Ishikawa (cell line): ENCODE data around the gene BRS3.

ENCODE experiments used
- CEBPB ChIP-seq: IDR thresholded peaks from 2 replicates; pipeline ENCODE4 v1.6.1; 2012
- CREB1 ChIP-seq: IDR thresholded peaks from 2 replicates; pipeline ENCODE4 v1.6.1; 2012; ENCODE audit warnings: low read depth
- EGR1 ChIP-seq: IDR thresholded peaks from 2 replicates; pipeline ENCODE4 v1.6.1; 2012
- EP300 ChIP-seq: IDR thresholded peaks from 2 replicates; pipeline ENCODE4 v1.6.1; 2012; ENCODE audit warnings: borderline replicate concordance
- FOXM1 ChIP-seq: IDR thresholded peaks from 2 replicates; pipeline ENCODE4 v1.6.1; 2012; ENCODE audit warnings: low read depth, borderline replicate concordance
- MAX ChIP-seq: IDR thresholded peaks from 2 replicates; pipeline ENCODE4 v1.6.1; 2012
- NFIC ChIP-seq: IDR thresholded peaks from 2 replicates; pipeline ENCODE4 v1.6.1; 2012
- RAD21 ChIP-seq: IDR thresholded peaks from 2 replicates; pipeline ENCODE4 v1.6.1; 2012; ENCODE audit warnings: low read depth
- TAF1 ChIP-seq: IDR thresholded peaks from 2 replicates; pipeline ENCODE4 v1.6.1; 2012; ENCODE audit warnings: low read depth, mild to moderate bottlenecking
- TCF12 ChIP-seq: IDR thresholded peaks from 2 replicates; pipeline ENCODE4 v1.6.1; 2012; ENCODE audit warnings: low read depth
- TEAD4 ChIP-seq: IDR thresholded peaks from 2 replicates; pipeline ENCODE4 v1.6.1; 2012
- USF1 ChIP-seq: IDR thresholded peaks from 2 replicates; pipeline ENCODE4 v1.6.1; 2012
- YY1 ChIP-seq: IDR thresholded peaks from 2 replicates; pipeline ENCODE4 v1.6.1; 2012; ENCODE audit warnings: low read depth
- ZBTB7A ChIP-seq: IDR thresholded peaks from 2 replicates; pipeline ENCODE4 v1.6.1; 2012; ENCODE audit warnings: low read depth
- TF ChIP-seq, protein P1 (sequence below): IDR thresholded peaks from 2 replicates; pipeline ENCODE4 v1.6.1; 2012; ENCODE audit warnings: low read depth, mild to moderate bottlenecking

The BRS3 gene

DNA sequence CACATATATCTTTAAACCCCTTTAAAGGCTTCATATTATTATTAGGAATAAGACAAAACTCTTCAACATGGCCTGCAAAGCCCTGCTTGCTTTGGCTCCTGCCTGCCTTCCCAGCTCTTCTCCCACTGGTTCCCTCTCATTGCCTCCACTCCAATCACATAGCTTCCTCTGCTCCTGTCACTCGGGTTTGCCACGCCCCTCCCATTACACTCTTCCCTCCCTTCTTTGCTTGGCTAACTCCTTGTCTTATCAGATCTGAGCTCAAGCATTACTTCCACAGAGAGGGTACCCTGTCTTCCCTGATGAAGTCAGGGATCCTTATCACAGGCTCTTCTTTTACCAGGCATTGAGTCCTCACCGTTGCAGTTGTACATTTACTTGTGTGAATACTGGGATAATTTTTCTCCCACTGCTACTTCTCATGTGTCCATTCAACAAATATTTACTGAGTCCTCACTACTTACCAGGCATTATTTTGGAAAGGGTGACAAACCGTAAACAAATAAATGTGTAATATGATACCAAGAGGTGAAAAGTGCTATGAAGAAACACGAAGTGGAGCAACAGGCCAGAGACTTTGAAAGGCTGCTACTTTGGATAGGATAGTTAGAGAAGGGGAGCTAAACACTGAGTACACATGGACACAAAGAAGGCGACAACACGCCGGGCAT is 41.0 kb downstream of the BRS3 start:
- TF ChIP-seq TAF1 (no peak), EGR1 (no peak), NFIC (no peak), ZBTB7A (no peak), USF1 (no peak), TCF12 (no peak), TEAD4 (no peak), CEBPB (no peak)

GRCh38 chrX:136529795-136530194 is 42.0 kb downstream of the BRS3 start:
- no peak for TF ChIP-seq USF1
- no peak for TF ChIP-seq RAD21
- no peak for TF ChIP-seq FOXM1
- no peak for TF ChIP-seq EP300
- no peak for TF ChIP-seq CEBPB
- no peak for TF ChIP-seq TCF12
- no peak for TF ChIP-seq NFIC
- TF ChIP-seq MAX, result no peak
- TF ChIP-seq EGR1, result no peak
- TF ChIP-seq, protein P1, sequence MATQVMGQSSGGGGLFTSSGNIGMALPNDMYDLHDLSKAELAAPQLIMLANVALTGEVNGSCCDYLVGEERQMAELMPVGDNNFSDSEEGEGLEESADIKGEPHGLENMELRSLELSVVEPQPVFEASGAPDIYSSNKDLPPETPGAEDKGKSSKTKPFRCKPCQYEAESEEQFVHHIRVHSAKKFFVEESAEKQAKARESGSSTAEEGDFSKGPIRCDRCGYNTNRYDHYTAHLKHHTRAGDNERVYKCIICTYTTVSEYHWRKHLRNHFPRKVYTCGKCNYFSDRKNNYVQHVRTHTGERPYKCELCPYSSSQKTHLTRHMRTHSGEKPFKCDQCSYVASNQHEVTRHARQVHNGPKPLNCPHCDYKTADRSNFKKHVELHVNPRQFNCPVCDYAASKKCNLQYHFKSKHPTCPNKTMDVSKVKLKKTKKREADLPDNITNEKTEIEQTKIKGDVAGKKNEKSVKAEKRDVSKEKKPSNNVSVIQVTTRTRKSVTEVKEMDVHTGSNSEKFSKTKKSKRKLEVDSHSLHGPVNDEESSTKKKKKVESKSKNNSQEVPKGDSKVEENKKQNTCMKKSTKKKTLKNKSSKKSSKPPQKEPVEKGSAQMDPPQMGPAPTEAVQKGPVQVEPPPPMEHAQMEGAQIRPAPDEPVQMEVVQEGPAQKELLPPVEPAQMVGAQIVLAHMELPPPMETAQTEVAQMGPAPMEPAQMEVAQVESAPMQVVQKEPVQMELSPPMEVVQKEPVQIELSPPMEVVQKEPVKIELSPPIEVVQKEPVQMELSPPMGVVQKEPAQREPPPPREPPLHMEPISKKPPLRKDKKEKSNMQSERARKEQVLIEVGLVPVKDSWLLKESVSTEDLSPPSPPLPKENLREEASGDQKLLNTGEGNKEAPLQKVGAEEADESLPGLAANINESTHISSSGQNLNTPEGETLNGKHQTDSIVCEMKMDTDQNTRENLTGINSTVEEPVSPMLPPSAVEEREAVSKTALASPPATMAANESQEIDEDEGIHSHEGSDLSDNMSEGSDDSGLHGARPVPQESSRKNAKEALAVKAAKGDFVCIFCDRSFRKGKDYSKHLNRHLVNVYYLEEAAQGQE, result no peak
- no peak for TF ChIP-seq TAF1
- no peak for TF ChIP-seq TEAD4
- TF ChIP-seq CREB1, result no peak
- no peak for TF ChIP-seq ZBTB7A
- TF ChIP-seq YY1, result no peak

GRCh38 chrX:136531951-136532350 is 44.2 kb downstream of the BRS3 start, which contains the start of gene VGLL1:
Gene VGLL1 (plus strand): TSS chrX:136532215. CDS start chrX:136536021, 3,806 bp downstream.
- TF ChIP-seq TEAD4, result 0 out of 2 replicates have a peak, but pooled peaks have one; percentile 14
- no peak for TF ChIP-seq USF1

GRCh38 chrX:136534131-136534530 is 46.4 kb downstream of the BRS3 start:
- TF ChIP-seq YY1 (no peak), RAD21 (no peak), CREB1 (no peak), FOXM1 (no peak), TEAD4 (no peak), CEBPB (no peak), EP300 (no peak), USF1 (no peak), ZBTB7A (no peak), TCF12 (no peak), TAF1 (no peak), NFIC (no peak), EGR1 (no peak), MAX (no peak)
- TF ChIP-seq, protein P1, result no peak

GRCh38 chrX:136538811-136539210 is 51.1 kb downstream of the BRS3 start:
- no peak for TF ChIP-seq USF1
- no peak for TF ChIP-seq TEAD4
- no peak for TF ChIP-seq ZBTB7A
- no peak for TF ChIP-seq YY1
- no peak for TF ChIP-seq CREB1
- TF ChIP-seq TAF1, result no peak
- no peak for TF ChIP-seq TCF12
- no peak for TF ChIP-seq EGR1
- no peak for TF ChIP-seq MAX
- TF ChIP-seq RAD21, result no peak
- TF ChIP-seq, protein P1, result no peak
- no peak for TF ChIP-seq CEBPB
- TF ChIP-seq FOXM1, result no peak
